HFF-Myc (cell line): ENCODE data around the gene SRI.

Experiments
- DNase-seq: peaks from one replicate; pipeline ENCODE4 v3.0.0-alpha.2; 2011; ENCODE audit warnings: low read depth; ENCODE audit errors: extremely low read depth
- H3K4me3 ChIP-seq: replicated peaks from 2 replicates; pipeline ENCODE4 v1.5.1; 2011; ENCODE audit warnings: low read depth, mild to moderate bottlenecking, control low read depth, low read length
- CTCF ChIP-seq: IDR thresholded peaks from 2 replicates; pipeline ENCODE4 v1.5.1; 2012; ENCODE audit warnings: mild to moderate bottlenecking, low read depth, low read length, control low read depth; ENCODE audit errors: missing control alignments

The SRI gene

DNA sequence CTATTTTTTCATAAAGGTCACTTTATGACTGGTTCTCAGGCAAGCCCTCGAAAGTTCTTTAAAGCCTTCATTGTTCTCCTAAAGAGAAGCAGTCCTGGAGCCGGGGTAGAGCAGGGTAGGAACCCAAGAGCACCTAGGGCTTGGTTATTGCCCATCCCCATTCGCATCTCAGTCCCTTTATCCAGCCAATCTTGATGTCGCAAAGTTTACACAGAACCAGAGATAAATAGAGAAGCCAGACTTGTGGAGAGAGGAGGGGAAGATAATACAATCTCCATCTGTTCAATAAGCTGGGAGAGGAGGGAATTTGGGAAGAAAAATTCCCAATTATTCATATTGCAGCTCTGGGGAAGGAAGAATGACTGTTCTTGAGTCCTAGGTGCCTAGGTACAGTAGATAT lies 6.4 kb upstream of the SRI start:
- TF ChIP-seq CTCF: no peak
- DNase-seq: no peak
- H3K4me3 ChIP-seq: no peak overlapping the region

DNA sequence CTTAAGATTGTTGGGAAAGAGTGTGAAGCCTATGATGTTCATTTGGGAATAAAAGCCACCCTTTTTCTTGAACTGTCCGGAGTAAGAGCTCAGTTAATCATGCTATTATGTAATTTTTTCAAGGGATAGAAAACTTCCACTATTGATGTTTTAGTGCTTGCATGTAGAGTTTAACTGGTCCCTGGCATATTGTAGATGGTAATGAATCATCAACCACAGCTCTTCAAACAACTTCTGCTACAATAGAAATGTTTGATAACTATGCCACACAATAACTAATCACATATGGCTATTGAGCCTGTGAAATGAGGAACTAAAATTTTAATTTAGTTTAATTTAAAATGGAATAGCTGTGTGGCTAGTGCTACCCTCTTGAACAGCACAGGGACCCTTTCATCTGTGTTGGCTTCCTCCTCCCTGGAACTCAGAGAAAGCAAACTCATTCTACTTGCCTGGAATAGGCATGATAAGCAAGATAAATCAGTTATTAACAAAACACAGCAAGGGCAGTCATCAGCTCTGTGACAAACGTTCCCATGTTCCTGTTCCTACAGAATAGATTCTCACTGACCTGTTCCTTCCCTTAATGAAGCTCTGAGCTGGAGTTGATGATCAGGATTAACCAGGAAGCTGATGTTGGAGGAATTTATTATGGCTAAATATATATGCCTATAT lies 4.9 kb upstream of the SRI start:
- no peak for DNase-seq
- H3K4me3 ChIP-seq: no peak overlapping the region
- TF ChIP-seq CTCF: no peak

DNA sequence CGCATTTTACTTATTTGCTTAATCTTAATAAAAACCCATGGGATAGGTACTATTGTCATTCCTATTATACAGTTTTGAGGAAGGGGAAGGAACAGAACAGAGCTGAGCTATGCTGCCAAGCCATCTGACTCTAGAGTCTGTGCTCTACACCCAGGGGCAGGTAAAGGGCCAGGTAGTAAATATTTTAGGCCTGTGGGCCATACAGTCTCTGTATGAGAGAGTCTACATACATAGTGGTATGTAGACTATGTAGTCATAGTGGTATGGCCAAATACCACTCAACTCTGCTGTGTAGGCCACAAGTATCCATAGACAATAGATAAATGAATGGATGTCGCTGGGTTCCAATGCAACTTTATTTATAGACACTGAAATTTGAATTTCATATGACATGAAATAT lies 3.4 kb upstream of the SRI start:
- no peak overlapping the region for H3K4me3 ChIP-seq
- no peak for TF ChIP-seq CTCF
- no peak for DNase-seq

- no peak for TF ChIP-seq CTCF
- peak overlapping the region; percentile 88 for H3K4me3 ChIP-seq
- peak; percentile 14 for DNase-seq
Measured at GRCh38 chr7:88218836-88219605, 817 bp downstream of the SRI start.

DNA sequence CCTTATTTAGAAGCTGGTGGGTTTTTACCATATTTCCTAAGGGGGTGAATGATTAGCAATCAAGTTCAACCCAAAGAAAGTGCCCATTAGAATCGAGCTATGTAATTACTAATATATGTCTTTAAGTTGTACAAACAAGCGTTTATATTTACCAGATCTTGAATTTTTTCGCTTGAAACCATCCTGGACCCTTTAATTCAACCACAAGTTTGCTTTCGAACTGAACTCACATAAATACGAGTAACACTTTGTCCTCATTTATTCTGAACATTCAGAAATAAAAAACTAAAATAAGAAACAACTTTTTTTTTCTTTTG lies 1.5 kb downstream of the SRI start:
- TF ChIP-seq CTCF: no peak
- H3K4me3 ChIP-seq: peak overlapping the region; percentile 88
- no peak for DNase-seq

- no peak for TF ChIP-seq CTCF
- peak overlapping the region; percentile 88 for H3K4me3 ChIP-seq
- no peak for DNase-seq
Measured at GRCh38 chr7:88217675-88218428, 2.0 kb downstream of the SRI start.
